RWPE2 (cell line): ENCODE results near the gene CACNA1D.

Experiments
- ATAC-seq: fragments of 200-7000 bp; cut with Tn5 transposase; 3 replicates; pipeline ENCODE4 v1.9.1; 2021; ENCODE audit warnings: low read depth
- DNase-seq: peaks from one replicate; pipeline ENCODE4 v3.0.0-alpha.2; 2020; ENCODE audit warnings: low spot score
- H3K27ac ChIP-seq: fragments of 450-650 bp; 2 replicates; pipeline ENCODE4 v1.5.1; 2017; ENCODE audit warnings: mild to moderate bottlenecking; ENCODE audit not compliant: poor library complexity, severe bottlenecking
- H3K27me3 ChIP-seq: fragments of 250-450 bp; sonication (Bioruptor Pico); 2 replicates; pipeline ENCODE4 v1.5.1; 2021; ENCODE audit warnings: mild to moderate bottlenecking, moderate library complexity; ENCODE audit not compliant: insufficient read depth, poor library complexity, severe bottlenecking
- H3K36me3 ChIP-seq: fragments of 250-450 bp; sonication (Bioruptor Pico); 2 replicates; pipeline ENCODE4 v1.5.1; 2020; ENCODE audit warnings: low read depth, mild to moderate bottlenecking, moderate library complexity
- H3K4me1 ChIP-seq: fragments of 250-450 bp; sonication (Bioruptor Pico); 2 replicates; pipeline ENCODE4 v1.5.1; 2021; ENCODE audit warnings: mild to moderate bottlenecking, moderate library complexity; ENCODE audit not compliant: insufficient read depth, poor library complexity, severe bottlenecking
- H3K4me3 ChIP-seq: fragments of 250-450 bp; sonication (Bioruptor Pico); 2 replicates; pipeline ENCODE4 v1.5.1; 2021; ENCODE audit warnings: mild to moderate bottlenecking, moderate library complexity; ENCODE audit not compliant: severe bottlenecking
- H3K9me3 ChIP-seq: fragments of 250-450 bp; sonication (Bioruptor Pico); 2 replicates; pipeline ENCODE4 v1.5.1; 2021; ENCODE audit warnings: mild to moderate bottlenecking, moderate library complexity; ENCODE audit not compliant: severe bottlenecking
- CTCF ChIP-seq: fragments of 450-650 bp; IDR thresholded peaks from one replicate; pipeline ENCODE4 v1.5.1; 2017; ENCODE audit warnings: mild to moderate bottlenecking, moderate library complexity; ENCODE audit not compliant: poor library complexity, severe bottlenecking

Gene CACNA1D

GRCh38 chr3:53766706-53767105 lies 272.3 kb downstream of the CACNA1D start:
- no peaks in the 10 kb centered on the region for H3K4me1 ChIP-seq
- H3K36me3 ChIP-seq = no peaks in the 10 kb centered on the region
- no peak overlapping the region for H3K4me3 ChIP-seq
- TF ChIP-seq CTCF = no peak
- H3K27me3 ChIP-seq = no peaks in the 10 kb centered on the region
- DNase-seq (no peak), ATAC-seq (no peak)
- H3K27ac ChIP-seq = no peak overlapping the region
- no peaks in the 10 kb centered on the region for H3K9me3 ChIP-seq

- Histone ChIP-seq H3K27me3 (no peaks in the 10 kb centered on the region), H3K36me3 (no peaks in the 10 kb centered on the region), H3K27ac (no peak overlapping the region), H3K4me1 (no peaks in the 10 kb centered on the region), H3K4me3 (no peak overlapping the region), H3K9me3 (no peaks in the 10 kb centered on the region)
- no peak for TF ChIP-seq CTCF
- ATAC-seq (no peak), DNase-seq (no peak)
Observed at GRCh38 chr3:53768478-53769459, 274.4 kb downstream of the CACNA1D start.

- Histone ChIP-seq H3K27me3 (no peaks in the 10 kb centered on the region), H3K4me1 (no peaks in the 10 kb centered on the region), H3K4me3 (no peak overlapping the region), H3K27ac (no peak overlapping the region), H3K9me3 (no peaks in the 10 kb centered on the region), H3K36me3 (no peaks in the 10 kb centered on the region)
- no peak for DNase-seq
- no peak for TF ChIP-seq CTCF
- ATAC-seq = no peak
Observed at GRCh38 chr3:53772562-53772961, 278.2 kb downstream of the CACNA1D start.

GRCh38 chr3:53773021-53773436 lies 278.6 kb downstream of the CACNA1D start:
- no peak for ATAC-seq
- H3K36me3 ChIP-seq = no peaks in the 10 kb centered on the region
- TF ChIP-seq CTCF = no peak
- H3K4me1 ChIP-seq = no peaks in the 10 kb centered on the region
- no peak overlapping the region for H3K4me3 ChIP-seq
- no peak overlapping the region for H3K27ac ChIP-seq
- no peaks in the 10 kb centered on the region for H3K27me3 ChIP-seq
- DNase-seq = no peak
- H3K9me3 ChIP-seq = no peaks in the 10 kb centered on the region
